NCI-H146 (cell line): ENCODE results near the gene CD58.
"Not testable (repeated sequence)": the region's sequence is repeated elsewhere in the genome, so short reads cannot be mapped to it uniquely, and the experiment has no call there.

Source experiments
- DNase-seq: peaks from one replicate; lab custom pipeline; 2025; lab: John Stamatoyannopoulos, UW

The CD58 gene

GRCh38 chr1:116570358-116571214 is at the start of gene CD58:
Gene CD58, minus strand, starts transcription at chr1:116571026. Its CDS starts 54 bp downstream, at chr1:116570972.
- peak; percentile 86 for DNase-seq

GRCh38 chr1:116620392-116620791 is 49.6 kb upstream of the CD58 start:
- not testable (repeated sequence) for DNase-seq

GRCh38 chr1:116619106-116619505 is 48.3 kb upstream of the CD58 start:
- DNase-seq, result peak; percentile 5

GRCh38 chr1:116617808-116618207 is 47.0 kb upstream of the CD58 start:
- DNase-seq, result not testable (repeated sequence)

GRCh38 chr1:116613825-116614224 is 43.0 kb upstream of the CD58 start:
- not testable (repeated sequence) for DNase-seq

GRCh38 chr1:116609801-116610371 is 39.1 kb upstream of the CD58 start:
- DNase-seq, result not testable (repeated sequence)

GRCh38 chr1:116608841-116609240 is 38.0 kb upstream of the CD58 start:
- not testable (repeated sequence) for DNase-seq

- DNase-seq, result not testable (repeated sequence)
These were observed 37.3 kb upstream of the CD58 start for GRCh38 chr1:116608151-116608550.

GRCh38 chr1:116607463-116607862 is 36.6 kb upstream of the CD58 start:
- DNase-seq, result not testable (repeated sequence)

- not testable (repeated sequence) for DNase-seq
These were observed 35.2 kb upstream of the CD58 start for GRCh38 chr1:116606067-116606466.

- DNase-seq, result no peak
These were observed 34.5 kb upstream of the CD58 start for GRCh38 chr1:116605315-116605714.

- DNase-seq, result not testable (repeated sequence)
These were observed 33.6 kb upstream of the CD58 start for GRCh38 chr1:116604408-116604807.

- not testable (repeated sequence) for DNase-seq
These were observed 32.8 kb upstream of the CD58 start for GRCh38 chr1:116603646-116604045.

- not testable (repeated sequence) for DNase-seq
These were observed 28.5 kb upstream of the CD58 start for GRCh38 chr1:116599369-116599768.

- not testable (repeated sequence) for DNase-seq
These were observed 27.7 kb upstream of the CD58 start for GRCh38 chr1:116598420-116599036.

GRCh38 chr1:116597388-116597787 is 26.6 kb upstream of the CD58 start:
- not testable (repeated sequence) for DNase-seq

- peak; percentile 35 for DNase-seq
These were observed 26.0 kb upstream of the CD58 start for GRCh38 chr1:116596742-116597307.

- DNase-seq, result peak; percentile 90
These were observed 25.3 kb upstream of the CD58 start for GRCh38 chr1:116595946-116596741.

GRCh38 chr1:116595065-116595840 is 24.4 kb upstream of the CD58 start:
- peak; percentile 12 for DNase-seq

- not testable (repeated sequence) for DNase-seq
These were observed 23.2 kb upstream of the CD58 start for GRCh38 chr1:116593977-116594376.

- not testable (repeated sequence) for DNase-seq
These were observed 22.6 kb upstream of the CD58 start for GRCh38 chr1:116593401-116593800.
